ENCODE results near the gene CD52.

GRCh38 chr1:26290122-26290881, 27.5 kb upstream of the CD52 start:
- no peak for TF ChIP-seq POLR2A (IDR thresholded peaks at IDR 0.05)
- no peak for TF ChIP-seq CTCF (IDR thresholded peaks at IDR 0.05)

Data from adrenal gland (tissue), 5 donors.